ENCODE measurements around the gene TMEM80.

- TF ChIP-seq EZH2phosphoT487 (IDR thresholded peaks at IDR 0.05; ENCODE audit: borderline replicate concordance, low read length) (no peak), CTCF (conservative IDR thresholded peaks at IDR 0.05; ENCODE audit: low read depth, low read length) (no peak)
These were observed 3.7 kb upstream of the TMEM80 start for GRCh38 chr11:691710-692590.

Data from PC-3 (cell line).